ENCODE measurements around the gene C11orf21. TPM values are rescaled to one million over a fixed set of nuclear protein-coding genes. Genes with fewer than 3 reads are reported as not detected.

The C11orf21 gene
- total RNA-seq, 1 donor = not detected

DNA sequence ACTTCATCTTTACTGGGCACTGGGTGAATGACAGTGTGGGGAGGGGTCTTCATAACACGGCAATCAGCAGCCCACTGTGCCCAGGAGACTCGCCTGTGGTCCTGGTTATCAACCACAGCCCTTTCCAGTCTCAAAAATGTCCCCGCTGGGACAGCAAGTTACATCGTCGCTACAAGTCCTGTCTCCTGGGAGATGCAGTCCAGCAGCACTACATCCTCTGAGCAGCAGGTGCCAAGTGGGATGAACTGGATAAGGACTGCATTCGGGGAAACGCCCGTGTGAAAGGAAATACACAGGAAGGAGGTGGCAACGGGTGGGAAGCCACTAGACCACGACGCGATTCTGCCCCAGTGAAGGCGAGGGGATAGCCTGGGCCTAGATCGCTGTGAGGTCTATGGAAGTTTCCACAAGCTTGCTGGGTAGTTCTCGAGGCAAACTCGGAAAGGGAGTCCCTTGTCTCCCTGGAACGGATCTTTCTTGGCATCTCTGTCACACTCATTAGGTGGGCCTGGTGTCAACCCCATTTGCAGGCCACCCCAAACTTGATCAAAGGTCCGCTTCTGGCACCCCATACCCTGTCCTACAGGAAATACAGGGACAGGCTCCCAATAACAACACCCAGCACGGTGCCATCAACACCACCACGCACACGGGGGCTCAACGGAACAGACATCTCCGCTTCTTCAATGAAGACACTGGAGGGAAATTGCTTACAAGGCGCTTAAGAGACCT is 35.7 kb downstream of the C11orf21 start:
- TF ChIP-seq, protein P1, sequence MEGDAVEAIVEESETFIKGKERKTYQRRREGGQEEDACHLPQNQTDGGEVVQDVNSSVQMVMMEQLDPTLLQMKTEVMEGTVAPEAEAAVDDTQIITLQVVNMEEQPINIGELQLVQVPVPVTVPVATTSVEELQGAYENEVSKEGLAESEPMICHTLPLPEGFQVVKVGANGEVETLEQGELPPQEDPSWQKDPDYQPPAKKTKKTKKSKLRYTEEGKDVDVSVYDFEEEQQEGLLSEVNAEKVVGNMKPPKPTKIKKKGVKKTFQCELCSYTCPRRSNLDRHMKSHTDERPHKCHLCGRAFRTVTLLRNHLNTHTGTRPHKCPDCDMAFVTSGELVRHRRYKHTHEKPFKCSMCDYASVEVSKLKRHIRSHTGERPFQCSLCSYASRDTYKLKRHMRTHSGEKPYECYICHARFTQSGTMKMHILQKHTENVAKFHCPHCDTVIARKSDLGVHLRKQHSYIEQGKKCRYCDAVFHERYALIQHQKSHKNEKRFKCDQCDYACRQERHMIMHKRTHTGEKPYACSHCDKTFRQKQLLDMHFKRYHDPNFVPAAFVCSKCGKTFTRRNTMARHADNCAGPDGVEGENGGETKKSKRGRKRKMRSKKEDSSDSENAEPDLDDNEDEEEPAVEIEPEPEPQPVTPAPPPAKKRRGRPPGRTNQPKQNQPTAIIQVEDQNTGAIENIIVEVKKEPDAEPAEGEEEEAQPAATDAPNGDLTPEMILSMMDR (IDR thresholded peaks at IDR 0.05; ENCODE audit: insufficient read depth, low read depth, low read length) = no peak
- DNase-seq (ENCODE audit: low read depth) = no peak
- no peak overlapping the region for H3K4me3 ChIP-seq (ENCODE audit: low read depth, low read length)

DNA sequence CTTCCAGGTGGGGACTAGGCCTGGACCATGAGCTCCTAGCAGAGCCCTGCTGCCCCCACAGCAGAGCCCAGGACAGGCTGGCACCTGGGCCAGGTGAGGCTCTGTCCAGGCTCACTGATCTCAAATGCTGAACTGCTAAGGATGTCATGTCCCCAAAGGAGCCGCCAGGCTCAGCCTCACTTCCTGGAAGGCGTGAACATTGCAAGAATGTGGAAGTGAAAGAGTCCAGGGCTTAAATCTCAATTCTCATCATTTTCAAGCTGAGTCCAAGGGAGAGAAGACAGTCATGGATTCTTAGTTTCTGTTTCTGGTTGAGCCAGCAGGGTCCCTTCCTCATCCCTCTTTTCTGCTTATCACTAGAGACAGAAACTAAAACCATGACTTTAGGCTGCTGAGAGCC is 36.3 kb downstream of the C11orf21 start:
- TF ChIP-seq, protein P1 (IDR thresholded peaks at IDR 0.05; ENCODE audit: insufficient read depth, low read depth, low read length) = no peak
- DNase-seq (ENCODE audit: low read depth) = no peak
- no peak overlapping the region for H3K4me3 ChIP-seq (ENCODE audit: low read depth, low read length)

DNA sequence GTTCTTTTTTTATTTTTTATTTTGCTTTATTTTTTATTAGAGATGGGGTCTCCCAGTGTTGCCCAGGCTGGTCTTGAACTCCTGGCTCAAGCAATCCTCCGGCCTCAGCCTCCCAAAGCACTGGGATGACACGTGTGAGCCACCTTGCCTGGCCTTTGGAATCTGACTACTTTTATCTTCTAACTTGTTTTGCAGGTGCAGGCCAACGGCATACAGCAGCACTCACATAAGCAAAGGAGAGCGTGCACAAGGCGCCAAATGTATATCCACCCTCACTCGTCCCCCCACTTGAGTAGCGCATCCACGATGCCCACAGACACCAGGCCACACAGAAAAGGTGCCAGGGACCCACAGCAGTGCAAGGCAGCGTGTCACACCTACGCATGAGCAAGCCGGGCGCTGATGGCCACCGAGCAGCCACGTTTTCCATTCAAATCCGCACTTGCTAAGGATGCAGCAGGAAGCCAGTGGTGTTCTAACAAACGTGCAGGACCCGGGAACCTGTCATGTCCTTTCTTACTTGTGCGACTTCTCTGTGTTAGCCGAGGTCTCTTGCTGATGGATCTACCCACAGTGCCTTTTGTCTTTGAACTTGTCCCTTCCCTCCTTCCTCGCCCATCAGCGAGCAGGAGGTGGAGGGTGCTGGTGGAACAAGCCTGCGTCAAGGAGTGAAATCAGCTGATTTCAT is 37.2 kb downstream of the C11orf21 start:
- TF ChIP-seq, protein P1 (IDR thresholded peaks at IDR 0.05; ENCODE audit: insufficient read depth, low read depth, low read length) = no peak
- DNase-seq (ENCODE audit: low read depth) = no peak
- H3K4me3 ChIP-seq (ENCODE audit: low read depth, low read length) = no peak overlapping the region

DNA sequence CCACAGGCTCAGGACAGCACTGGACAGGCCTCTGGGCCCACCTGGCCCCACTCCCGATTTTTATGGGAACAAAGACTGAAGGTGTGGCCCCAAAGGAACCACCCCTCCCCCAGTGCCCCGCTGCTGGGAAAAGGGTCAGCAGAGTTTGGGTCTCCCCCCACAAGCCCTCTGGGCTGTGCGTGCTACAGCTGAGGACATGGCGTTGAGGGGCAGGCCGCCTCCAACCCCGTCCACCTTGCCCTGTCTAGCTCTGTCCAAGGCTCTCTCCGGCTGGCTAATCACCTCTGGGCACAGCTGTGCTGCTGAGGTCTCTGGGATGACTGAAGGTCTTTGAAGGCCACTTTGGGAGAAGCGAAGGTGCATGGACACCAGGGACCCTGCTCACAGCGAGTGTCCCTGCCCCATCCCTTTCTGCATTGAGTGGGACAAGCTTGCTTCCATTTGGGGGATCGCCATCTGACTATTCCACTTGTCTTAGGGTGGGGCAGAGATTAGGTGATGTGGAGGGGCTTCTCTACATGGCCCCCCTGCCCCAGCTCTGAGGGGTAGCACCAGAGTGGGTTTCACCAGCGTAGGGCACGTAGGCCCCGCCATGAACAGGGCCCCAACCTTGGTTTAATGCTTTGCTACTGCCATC is 37.9 kb downstream of the C11orf21 start:
- DNase-seq (ENCODE audit: low read depth) = no peak
- TF ChIP-seq, protein P1 (IDR thresholded peaks at IDR 0.05; ENCODE audit: insufficient read depth, low read depth, low read length) = no peak
- H3K4me3 ChIP-seq (ENCODE audit: low read depth, low read length) = no peak overlapping the region

DNA sequence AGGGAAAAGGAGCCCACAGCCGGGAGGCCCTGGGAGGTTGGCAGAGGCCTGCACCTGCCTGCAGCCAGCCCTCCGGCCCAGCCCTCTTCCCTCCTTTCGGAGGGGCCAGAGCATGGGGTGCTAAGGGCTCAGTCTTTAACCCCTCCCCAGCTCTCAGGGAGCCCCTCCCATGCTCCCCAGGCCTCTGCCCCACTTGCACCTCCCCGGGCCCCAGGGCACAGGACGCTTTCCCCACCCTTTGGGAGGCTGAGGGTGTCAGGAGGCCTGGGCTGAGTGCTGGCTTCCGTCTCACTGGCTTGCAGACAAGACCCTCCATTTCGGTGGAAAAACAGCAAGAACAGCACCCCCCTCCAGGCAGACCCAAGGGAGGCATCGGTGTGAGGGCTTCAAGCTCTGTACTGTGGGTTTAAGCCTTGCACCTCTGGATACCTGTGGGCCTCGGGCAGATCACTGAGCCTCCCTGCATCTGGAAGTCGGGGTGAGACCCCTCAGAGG is 38.6 kb downstream of the C11orf21 start:
- TF ChIP-seq, protein P1 (IDR thresholded peaks at IDR 0.05; ENCODE audit: insufficient read depth, low read depth, low read length) = no peak
- no peak for DNase-seq (ENCODE audit: low read depth)
- no peak overlapping the region for H3K4me3 ChIP-seq (ENCODE audit: low read depth, low read length)

DNA sequence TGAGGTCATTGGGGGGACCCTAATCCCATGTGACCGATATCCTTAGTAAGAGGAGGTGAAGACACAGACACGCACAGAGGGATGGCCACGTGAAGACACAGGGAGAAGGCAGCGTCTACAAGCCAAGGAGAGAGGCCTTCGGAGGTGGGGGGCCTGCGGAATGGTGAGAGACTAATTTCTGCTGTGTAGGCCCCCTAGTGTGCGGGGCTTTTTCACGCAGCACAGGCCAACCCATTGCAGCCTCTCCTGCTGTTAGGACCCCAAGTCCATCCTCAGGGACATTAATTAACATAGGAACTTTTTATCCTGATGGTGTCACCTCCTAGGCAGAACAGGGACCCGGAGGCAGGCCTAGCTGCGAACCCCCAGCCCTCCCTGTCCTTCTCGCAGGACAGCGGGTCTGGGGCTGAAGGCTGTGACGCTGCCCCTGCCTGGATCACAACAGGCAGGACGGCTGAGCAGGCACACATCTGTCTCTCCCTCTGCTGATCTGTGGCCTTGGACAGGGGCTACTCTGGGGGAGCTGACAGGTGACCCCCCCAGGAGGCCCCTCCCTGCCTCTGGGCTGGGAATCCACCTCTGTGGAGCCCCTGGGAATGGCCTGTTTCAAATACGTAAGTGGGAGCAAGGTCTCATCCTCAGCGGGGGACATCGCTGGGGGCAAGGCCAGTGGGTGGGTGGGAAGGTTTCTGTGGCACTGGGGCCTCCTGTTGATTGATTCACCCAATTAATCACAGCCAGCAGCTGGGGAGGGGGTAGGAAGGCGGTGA is 39.2 kb downstream of the C11orf21 start:
- no peak overlapping the region for H3K4me3 ChIP-seq (ENCODE audit: low read depth, low read length)
- DNase-seq (ENCODE audit: low read depth) = no peak
- TF ChIP-seq, protein P1 (IDR thresholded peaks at IDR 0.05; ENCODE audit: insufficient read depth, low read depth, low read length) = no peak

All from fibroblast of villous mesenchyme (primary cell).